ENCODE data around the gene MRPS7. TPM values are rescaled to one million over a fixed set of nuclear protein-coding genes. Genes with fewer than 3 reads are reported as not detected.

Gene MRPS7
- total and polyA plus RNA-seq, 2 of the 8 experiments (the other 6 are each of a cell fraction or from before 2014, with no cell fraction given): 63.4 to 79.4 TPM

- TF ChIP-seq SAP30 (IDR thresholded peaks at IDR 0.05; ENCODE audit: insufficient read depth, insufficient replicate concordance, low read length): no peak
- TF ChIP-seq SIX5 (IDR thresholded peaks at IDR 0.05; ENCODE audit: low read depth, low read length): no peak
- TF ChIP-seq EZH2 (IDR thresholded peaks at IDR 0.05; ENCODE audit: low read depth, low read length, severe bottlenecking): no peak
- TF ChIP-seq SP2 (IDR thresholded peaks at IDR 0.05; ENCODE audit: low read length): no peak
- TF ChIP-seq CTCF (IDR thresholded peaks at IDR 0.05; ENCODE audit: control extremely low read depth in 1 of 3, insufficient read depth in 1 of 3, low read depth in 1 of 3, low read length in 3 of 3): peak; percentile 65 to 76 (median 67)
- no peak for TF ChIP-seq BACH1 (IDR thresholded peaks at IDR 0.05; ENCODE audit: low read length)
- TF ChIP-seq KDM5A (IDR thresholded peaks at IDR 0.05; ENCODE audit: low read length): no peak
- no peak for TF ChIP-seq BRCA1 (IDR thresholded peaks at IDR 0.05; ENCODE audit: low read depth, low read length)
- peak in 1 of 2 experiments; percentile 60; a peak in 2 of 3 replicates for TF ChIP-seq POLR2A (IDR thresholded peaks at IDR 0.05; ENCODE audit: control extremely low read depth in 1 of 2, low read depth in 2 of 2, low read length in 2 of 2)
- no peak for TF ChIP-seq CBX8 (IDR thresholded peaks at IDR 0.05; ENCODE audit: borderline replicate concordance, low read depth, low read length)
- no peak for TF ChIP-seq SRF (IDR thresholded peaks at IDR 0.05; ENCODE audit: low read depth, low read length)
- TF ChIP-seq TCF12 (IDR thresholded peaks at IDR 0.05; ENCODE audit: low read depth, low read length): no peak
- no peak for TF ChIP-seq HDAC2 (IDR thresholded peaks at IDR 0.05; ENCODE audit: borderline replicate concordance in 1 of 2, low read depth in 2 of 2, low read length in 2 of 2)
- TF ChIP-seq EP300 (IDR thresholded peaks at IDR 0.05; ENCODE audit: borderline replicate concordance in 1 of 2, low read depth in 2 of 2, low read length in 2 of 2): no peak
- no peak for TF ChIP-seq EGR1 (IDR thresholded peaks at IDR 0.05; ENCODE audit: borderline replicate concordance, low read depth, low read length)
- 0 out of 2 replicates have a peak, but pooled peaks have one; percentile 56 for TF ChIP-seq MAX (IDR thresholded peaks at IDR 0.05)
- no peak for TF ChIP-seq ASH2L (IDR thresholded peaks at IDR 0.05; ENCODE audit: low read length)
- no peak for TF ChIP-seq TAF7 (optimal IDR thresholded peaks at IDR 0.05; ENCODE audit: borderline replicate concordance, low read depth, low read length)
Observed at GRCh38 chr17:75267411-75268232, 5.9 kb downstream of the MRPS7 start (continued).
